Head of caudate nucleus (tissue), 42 donors: Measurements from ENCODE around the gene BAX.
"Not testable (repeated sequence)": the region's sequence is repeated elsewhere in the genome, so short reads cannot be mapped to it uniquely, and the experiment has no call there.

Experiments used
- DNase-seq, 42 donors: peaks; one replicate each; pipeline versions ENCODE4 v3.0.0 to v3.0.0-alpha.2; 2020 to 2021; ENCODE audit warnings: mixed read lengths in 7 of 42
- intact Hi-C: fragments of 100-400 bp; cut with DNase I; formaldehyde crosslinking; loops from one replicate; pipeline ENCODE4 v1.15.0; 2022

BAX gene

GRCh38 chr19:48927692-48928091 is 27.0 kb upstream of the BAX start:
- intact Hi-C loops, DNase-seq: not testable (repeated sequence)

GRCh38 chr19:48928164-48929025 is 26.3 kb upstream of the BAX start:
- intact Hi-C loops, result no loop called here
- no peak for DNase-seq

- DNase-seq, result peak; percentile 52 to 93 (median 81)
- intact Hi-C loops, result no loop called here
Measured at GRCh38 chr19:48933382-48933932, 21.2 kb upstream of the BAX start, which contains the start of gene DHDH. Gene DHDH (plus strand): TSS chr19:48933699. CDS start chr19:48933722, 23 bp downstream.

DNA sequence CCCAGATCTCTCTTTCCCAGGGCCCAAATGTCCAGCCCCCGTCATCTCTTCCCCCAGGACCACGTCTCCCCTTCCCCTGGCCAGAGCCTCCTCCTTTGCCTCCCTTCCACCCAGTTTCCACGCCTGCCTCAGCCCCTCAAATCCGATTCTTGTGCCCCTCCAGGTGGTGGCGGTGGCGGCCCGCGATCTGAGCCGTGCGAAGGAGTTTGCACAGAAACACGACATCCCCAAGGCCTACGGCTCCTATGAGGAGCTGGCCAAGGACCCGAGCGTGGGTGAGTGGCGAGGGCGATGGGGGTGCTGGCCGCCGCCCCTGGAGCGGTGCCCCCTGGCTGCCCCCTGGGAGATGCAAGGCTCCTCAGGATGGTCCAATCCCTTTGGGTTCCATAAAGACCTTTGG is 19.8 kb upstream of the BAX start:
- no peak for DNase-seq
- intact Hi-C loops, result no loop called here

- no peak for DNase-seq
- intact Hi-C loops, result no loop called here
Measured at GRCh38 chr19:48935864-48936263, 18.8 kb upstream of the BAX start.

DNA sequence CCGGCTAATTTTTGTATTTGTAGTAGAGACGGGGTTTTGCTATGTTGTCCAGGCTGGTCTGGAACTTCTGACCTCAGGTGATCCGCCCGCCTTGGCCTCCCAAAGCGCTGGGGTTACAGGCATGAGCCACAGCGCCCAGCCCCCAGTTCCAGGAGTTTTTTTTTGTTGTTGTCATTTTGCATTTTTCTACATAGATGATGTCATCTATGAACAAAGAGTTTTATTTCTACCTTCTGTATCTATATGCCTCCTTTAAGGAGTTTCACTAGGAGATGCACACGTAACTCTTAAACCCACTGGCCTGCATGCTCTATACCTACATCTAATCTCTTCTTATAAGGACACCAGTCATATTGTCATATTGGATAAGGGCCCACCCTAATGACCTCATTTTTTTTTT is 16.4 kb upstream of the BAX start:
- intact Hi-C loops, result no loop called here
- no peak for DNase-seq

- intact Hi-C loops, result no loop called here
- DNase-seq, result no peak
Measured at GRCh38 chr19:48940902-48941301, 13.8 kb upstream of the BAX start.

- DNase-seq, result no peak
- intact Hi-C loops, result no loop called here
Measured at GRCh38 chr19:48943081-48943480, 11.6 kb upstream of the BAX start.

DNA sequence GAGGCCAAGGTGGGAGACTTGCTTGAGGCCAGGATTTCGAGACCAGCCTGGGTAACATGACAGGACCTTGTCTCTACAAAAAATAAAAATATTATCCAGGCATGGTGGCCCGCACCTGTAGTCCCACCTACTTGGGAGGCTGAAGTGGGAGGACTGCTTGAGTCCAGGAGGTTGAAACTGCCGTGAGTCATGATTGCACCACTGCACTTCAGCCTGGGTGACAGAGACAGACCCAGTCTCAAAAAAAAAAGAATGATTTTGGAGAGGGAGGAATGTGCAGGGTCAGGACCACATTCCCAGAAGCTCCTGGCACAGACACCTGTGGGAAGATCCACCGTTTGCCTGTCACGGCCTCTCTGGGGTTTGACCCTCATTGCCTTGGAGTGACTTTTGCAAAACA is 9.3 kb upstream of the BAX start:
- DNase-seq, result no peak
- intact Hi-C loops, result no loop called here

DNA sequence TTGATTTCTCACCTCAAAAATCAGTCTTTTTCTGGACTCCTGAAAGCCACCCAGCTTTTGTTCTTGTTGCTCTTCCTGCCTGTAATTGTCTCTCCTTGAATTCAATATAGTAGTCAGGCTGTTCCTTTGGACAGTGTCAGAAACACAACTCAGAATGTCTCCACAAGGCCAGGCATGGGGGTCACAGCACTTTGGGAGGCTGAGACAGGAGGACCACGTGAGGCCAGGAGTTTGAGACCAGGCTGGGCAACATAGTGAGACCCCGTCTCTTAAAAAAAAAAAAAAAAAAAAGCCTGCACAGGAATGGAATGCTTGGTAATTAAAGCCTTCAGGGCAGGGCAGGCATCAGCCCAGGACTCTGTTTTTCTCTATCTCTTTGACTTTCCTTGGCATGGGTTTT is 8.9 kb upstream of the BAX start:
- no peak for DNase-seq
- intact Hi-C loops, result no loop called here

- intact Hi-C loops, result no loop called here
- no peak for DNase-seq
Measured at GRCh38 chr19:48946463-48947257, 8.0 kb upstream of the BAX start.

GRCh38 chr19:48947258-48947542 is 7.5 kb upstream of the BAX start:
- DNase-seq, result no peak
- intact Hi-C loops, result no loop called here

DNA sequence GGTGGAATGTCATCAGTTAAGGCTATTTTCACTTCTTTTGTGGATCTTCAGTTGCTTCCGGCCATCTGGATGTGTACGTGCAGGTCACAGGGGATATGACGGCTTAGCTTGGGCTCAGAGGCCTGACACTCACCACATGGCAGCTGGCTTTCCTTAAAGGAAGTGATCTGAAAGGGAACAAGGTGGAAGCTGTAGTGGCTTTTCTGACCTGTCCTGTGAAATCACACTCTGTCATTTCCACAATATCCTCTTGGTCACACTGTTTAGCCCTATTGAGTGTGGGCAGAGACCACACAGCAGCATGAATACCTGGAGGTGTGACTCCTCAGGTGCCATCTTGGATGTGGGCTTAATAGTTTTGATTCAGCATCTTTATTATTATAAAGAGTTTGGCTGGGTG is 4.5 kb upstream of the BAX start:
- no peak for DNase-seq
- intact Hi-C loops, result no loop called here

DNA sequence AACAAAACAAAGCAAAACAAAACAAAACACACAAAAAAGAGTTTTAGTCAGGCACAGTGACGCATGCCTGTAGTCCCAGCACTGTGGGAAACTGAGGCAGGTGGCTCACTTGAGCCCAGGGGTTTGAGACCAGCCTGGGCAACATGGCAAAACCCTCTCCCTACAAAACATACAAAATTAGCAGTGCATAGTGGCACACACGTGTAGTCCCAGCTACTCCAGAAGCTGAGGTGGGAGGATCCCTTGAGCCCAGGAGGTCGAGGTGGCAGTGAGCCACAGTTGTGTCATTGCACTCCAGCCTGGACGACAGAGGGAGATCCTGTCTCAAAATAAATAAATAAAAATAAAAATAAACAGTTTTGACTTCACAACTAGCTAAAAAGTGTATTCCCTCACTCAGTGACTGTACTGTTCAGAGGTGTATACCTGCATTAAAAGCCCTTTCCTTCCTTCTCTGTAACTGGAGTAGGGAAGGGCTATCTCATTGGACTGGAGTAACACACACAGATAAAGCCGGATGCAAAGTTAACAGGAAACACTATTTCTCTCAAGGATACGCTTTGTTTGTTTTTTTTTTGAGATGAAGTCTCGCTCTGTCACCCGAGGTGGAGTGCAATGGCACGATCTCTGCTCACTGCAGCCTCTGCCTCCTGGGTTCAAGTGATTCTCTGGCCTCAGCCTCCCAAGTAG is 3.7 kb upstream of the BAX start:
- intact Hi-C loops, result no loop called here
- DNase-seq, result no peak

- no peak for DNase-seq
- intact Hi-C loops, result no loop called here
Measured at GRCh38 chr19:48953141-48953540, 1.5 kb upstream of the BAX start.

DNA sequence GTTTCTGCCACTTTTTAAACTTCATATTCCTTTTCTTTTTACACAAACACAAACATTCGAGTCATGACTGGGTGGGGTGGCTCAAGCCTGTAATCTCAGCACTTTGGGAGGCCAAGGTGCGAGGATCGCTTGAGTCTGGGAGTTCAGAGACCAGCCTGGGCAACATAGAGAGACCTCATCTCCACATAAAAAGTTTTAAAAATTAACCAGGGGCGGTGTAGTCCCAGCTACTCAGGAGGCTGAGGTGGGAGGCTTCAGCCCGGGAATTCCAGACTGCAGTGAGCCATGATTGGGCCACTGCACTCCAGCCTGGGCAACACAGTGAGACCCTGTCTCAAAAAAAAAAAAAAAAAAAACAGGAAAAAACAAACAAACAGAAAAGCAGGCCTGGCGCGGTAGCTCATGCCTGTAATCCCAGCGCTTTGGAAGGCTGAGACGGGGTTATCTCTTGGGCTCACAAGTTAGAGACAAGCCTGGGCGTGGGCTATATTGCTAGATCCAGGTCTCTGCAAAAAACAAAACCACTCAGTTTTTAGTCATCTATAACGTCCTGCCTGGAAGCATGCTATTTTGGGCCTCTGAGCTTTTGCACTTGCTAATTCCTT is 583 bp upstream of the BAX start:
- intact Hi-C loops, result no loop called here
- DNase-seq, result no peak

DNA sequence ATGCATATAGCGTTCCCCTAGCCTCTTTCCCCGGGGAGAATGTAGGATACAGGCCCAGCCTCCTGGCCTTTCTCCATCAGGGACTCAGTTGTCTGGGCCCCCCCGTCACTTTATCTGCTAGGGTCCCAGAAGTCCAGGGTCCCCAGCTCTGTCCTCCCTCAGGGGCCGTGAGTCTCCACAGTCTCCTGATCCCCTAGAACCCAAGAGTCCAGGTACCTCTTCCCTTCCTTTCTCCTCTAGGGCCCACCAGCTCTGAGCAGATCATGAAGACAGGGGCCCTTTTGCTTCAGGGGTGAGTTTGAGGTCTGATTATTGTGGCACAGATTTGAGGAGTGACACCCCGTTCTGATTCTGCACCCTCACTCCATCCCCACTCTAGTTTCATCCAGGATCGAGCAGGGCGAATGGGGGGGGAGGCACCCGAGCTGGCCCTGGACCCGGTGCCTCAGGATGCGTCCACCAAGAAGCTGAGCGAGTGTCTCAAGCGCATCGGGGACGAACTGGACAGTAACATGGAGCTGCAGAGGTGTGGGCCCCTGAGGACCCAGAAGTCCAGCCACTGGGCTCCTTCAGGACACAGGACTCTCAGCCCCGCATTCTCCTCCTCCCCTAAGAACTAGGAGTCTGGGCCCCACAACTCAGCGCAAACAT is 758 bp downstream of the BAX start:
- intact Hi-C loops, result no loop called here
- no peak for DNase-seq

GRCh38 chr19:48958006-48958405 is 3.3 kb downstream of the BAX start:
- intact Hi-C loops, result no loop called here
- DNase-seq, result no peak
